ENCODE measurements around the gene FAM168A. TPM values are rescaled to one million over a fixed set of nuclear protein-coding genes. Genes with fewer than 3 reads are reported as not detected.

The FAM168A gene
- total RNA-seq, 1 experiment from 2014 or later: 15.3 TPM

DNA sequence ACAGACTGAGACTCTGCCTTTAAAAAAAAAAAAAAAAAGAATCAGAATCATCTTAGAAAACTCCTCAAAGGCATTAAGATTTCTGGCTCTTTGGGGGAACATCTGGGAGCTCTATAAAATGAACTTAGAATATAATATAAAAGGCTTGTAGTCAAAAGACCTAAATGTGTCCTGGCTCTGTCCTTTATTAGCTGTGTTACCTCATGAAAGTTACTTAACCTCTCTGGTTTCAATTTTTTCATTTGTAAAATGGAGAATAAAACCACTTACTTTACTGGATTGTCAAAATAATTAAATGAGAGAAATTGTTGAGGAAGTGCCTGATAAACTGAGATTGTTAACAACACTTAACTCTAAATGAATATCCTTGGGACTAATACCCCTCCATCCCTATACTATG is 81.8 kb downstream of the FAM168A start:
- Histone ChIP-seq H3K27me3 (no peaks in the 10 kb centered on the region), H3K36me3 (no peaks in the 10 kb centered on the region), H3K4me3 (no peak overlapping the region), H3K9me3 (no peaks in the 10 kb centered on the region)
- DNase-seq: no peak

GRCh38 chr11:73513707-73514106 is 84.2 kb downstream of the FAM168A start:
- no peaks in the 10 kb centered on the region for H3K9me3 ChIP-seq
- H3K36me3 ChIP-seq: no peaks in the 10 kb centered on the region
- H3K27me3 ChIP-seq: no peaks in the 10 kb centered on the region
- no peak overlapping the region for H3K4me3 ChIP-seq
- no peak for DNase-seq

DNA sequence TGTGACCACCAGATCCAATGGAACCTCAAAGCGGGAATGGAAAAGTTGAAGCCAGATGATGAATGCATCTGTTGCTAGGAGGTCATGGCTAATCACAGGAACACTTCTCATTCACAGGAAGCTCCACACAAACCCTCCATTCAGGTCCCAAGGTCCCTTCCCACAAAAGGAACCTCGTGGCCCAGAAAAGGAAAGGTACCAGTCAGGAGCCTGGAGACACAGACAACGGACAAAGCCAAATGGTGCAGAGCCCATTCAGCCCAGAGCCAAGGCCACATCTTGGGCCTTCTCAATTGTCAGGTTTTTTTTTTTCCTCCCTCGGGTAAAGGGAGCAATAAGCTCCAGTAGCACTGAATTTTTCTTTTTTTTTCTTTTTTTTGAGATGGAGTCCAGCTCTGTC is 87.0 kb downstream of the FAM168A start:
- no peaks in the 10 kb centered on the region for H3K27me3 ChIP-seq
- H3K4me3 ChIP-seq: no peak overlapping the region
- H3K9me3 ChIP-seq: no peaks in the 10 kb centered on the region
- H3K36me3 ChIP-seq: no peaks in the 10 kb centered on the region
- no peak for DNase-seq

- H3K27me3 ChIP-seq: no peaks in the 10 kb centered on the region
- DNase-seq: no peak
- no peaks in the 10 kb centered on the region for H3K9me3 ChIP-seq
- H3K36me3 ChIP-seq: no peaks in the 10 kb centered on the region
- H3K4me3 ChIP-seq: no peak overlapping the region
Observed at GRCh38 chr11:73510106-73510505, 87.8 kb downstream of the FAM168A start.

- peaks cover 3% of the 10 kb centered on the region; the same call in 1 of the 2 replicates for H3K9me3 ChIP-seq
- H3K27me3 ChIP-seq: no peaks in the 10 kb centered on the region
- no peaks in the 10 kb centered on the region for H3K36me3 ChIP-seq
- no peak overlapping the region for H3K4me3 ChIP-seq
- no peak for DNase-seq
Observed at GRCh38 chr11:73509188-73509587, 88.7 kb downstream of the FAM168A start.

- no peak for DNase-seq
- no peak overlapping the region for H3K4me3 ChIP-seq
- no peaks in the 10 kb centered on the region for H3K36me3 ChIP-seq
- H3K9me3 ChIP-seq: peaks cover 5% of the 10 kb centered on the region
- H3K27me3 ChIP-seq: no peaks in the 10 kb centered on the region
Observed at GRCh38 chr11:73508243-73509176, 89.4 kb downstream of the FAM168A start.

DNA sequence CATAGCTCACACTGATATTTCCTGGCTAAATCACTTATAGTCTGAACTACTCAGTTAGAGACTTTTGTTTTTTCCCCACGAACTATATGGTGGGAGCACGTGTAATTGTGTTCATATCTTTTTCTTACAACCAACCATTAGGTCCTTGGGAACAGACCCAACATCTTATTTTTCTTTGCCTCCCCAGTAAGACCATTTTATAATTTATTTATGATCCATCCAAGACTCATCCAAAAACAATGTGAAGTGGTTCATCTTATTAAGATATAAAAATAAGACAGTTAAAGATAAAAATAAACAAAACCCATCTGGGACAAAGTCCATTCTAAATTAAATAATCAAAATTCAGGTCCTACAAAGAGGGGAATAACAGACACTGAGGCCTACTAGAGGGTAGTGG is 90.8 kb downstream of the FAM168A start:
- Histone ChIP-seq H3K36me3 (no peaks in the 10 kb centered on the region), H3K27me3 (no peaks in the 10 kb centered on the region)
- DNase-seq: no peak

GRCh38 chr11:73506038-73506437 is 91.9 kb downstream of the FAM168A start:
- no peaks in the 10 kb centered on the region for H3K27me3 ChIP-seq
- H3K9me3 ChIP-seq: peaks cover 8% of the 10 kb centered on the region
- H3K4me3 ChIP-seq: no peak overlapping the region
- H3K36me3 ChIP-seq: no peaks in the 10 kb centered on the region
- no peak for DNase-seq

More for the DNA sequence above, 90.8 kb downstream of the FAM168A start:
- H3K4me3 ChIP-seq: no peak overlapping the region
- peaks cover 6% of the 10 kb centered on the region for H3K9me3 ChIP-seq

DNA sequence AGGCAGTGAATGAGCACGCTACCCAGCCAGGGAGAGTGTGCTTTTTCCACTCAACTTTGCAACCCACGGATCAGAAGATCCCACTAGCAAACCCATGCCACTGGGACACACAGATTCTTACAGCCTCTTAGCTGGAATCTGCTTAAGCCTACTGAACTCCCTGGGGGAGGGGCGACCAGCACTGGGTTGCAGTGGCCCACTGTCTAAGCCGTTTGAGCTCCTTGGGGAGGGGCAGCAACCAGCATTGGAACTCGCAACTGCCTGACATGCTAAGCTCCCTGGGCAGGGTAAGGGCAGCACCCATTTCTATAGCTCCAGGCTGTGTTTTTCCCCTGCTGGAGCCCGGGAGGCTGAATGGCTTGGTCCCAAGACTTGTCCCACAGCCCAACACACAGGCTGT is 99.6 kb downstream of the FAM168A start:
- peaks cover 4% of the 10 kb centered on the region; the same call in 1 of the 2 replicates for H3K9me3 ChIP-seq
- DNase-seq: no peak
- H3K36me3 ChIP-seq: no peaks in the 10 kb centered on the region
- H3K27me3 ChIP-seq: no peaks in the 10 kb centered on the region
- no peak overlapping the region for H3K4me3 ChIP-seq

DNA sequence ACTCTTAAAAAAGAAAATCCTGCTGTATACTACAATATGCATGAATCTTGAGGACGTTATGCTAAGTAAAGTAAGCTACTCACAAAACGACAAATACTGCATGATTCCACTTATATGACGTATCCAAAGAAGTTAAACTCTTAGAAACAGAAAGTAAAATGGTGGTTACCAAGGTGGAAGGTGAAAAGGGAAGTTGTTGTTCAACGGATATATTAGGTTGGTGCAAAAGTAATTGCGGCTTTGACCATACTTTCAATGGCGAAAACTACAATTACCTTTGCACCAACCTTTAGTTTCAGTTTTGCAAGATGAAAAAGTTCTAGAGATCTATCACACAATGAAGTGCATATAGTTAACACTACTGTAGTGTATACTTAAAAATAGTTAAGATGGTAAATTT is 101.8 kb downstream of the FAM168A start:
- Histone ChIP-seq H3K36me3 (no peaks in the 10 kb centered on the region), H3K9me3 (peaks cover 2% of the 10 kb centered on the region; the same call in 1 of the 2 replicates), H3K4me3 (no peak overlapping the region), H3K27me3 (no peaks in the 10 kb centered on the region)
- DNase-seq: no peak

GRCh38 chr11:73495731-73496130 is 102.2 kb downstream of the FAM168A start:
- Histone ChIP-seq H3K27me3 (no peaks in the 10 kb centered on the region), H3K36me3 (no peaks in the 10 kb centered on the region), H3K9me3 (peaks cover 2% of the 10 kb centered on the region; the same call in 1 of the 2 replicates), H3K4me3 (no peak overlapping the region)
- DNase-seq: no peak

DNA sequence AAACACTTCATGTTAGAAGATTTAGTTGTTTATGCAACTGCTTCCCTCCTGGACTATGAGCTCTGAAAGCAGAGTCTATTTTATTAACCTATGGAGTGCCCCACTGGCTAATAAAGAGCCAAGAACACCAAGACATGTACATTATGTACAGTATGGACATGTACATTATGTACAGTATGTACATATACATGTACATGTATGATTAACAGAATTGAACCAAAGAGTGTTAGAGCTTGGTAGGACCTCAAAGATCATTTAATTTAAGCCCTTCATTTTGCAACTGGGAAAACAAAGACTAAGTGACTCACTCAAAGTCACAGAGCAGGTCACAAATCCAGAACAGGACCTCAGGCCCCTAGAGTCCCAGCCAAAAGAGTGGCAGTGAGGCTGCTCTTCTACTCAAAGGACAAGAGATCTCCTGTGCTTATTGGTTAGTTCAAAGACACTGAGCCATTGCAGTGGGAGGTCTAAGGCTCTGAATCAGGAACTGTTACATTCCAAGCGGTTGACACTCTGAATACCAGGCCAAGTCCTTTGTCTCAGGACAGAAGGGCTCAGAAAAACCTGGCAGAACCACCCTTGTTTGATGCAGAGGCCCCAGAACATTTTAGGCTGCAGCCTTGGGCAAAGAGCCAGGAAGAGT is 103.8 kb downstream of the FAM168A start:
- Histone ChIP-seq H3K36me3 (no peaks in the 10 kb centered on the region), H3K27me3 (no peaks in the 10 kb centered on the region), H3K9me3 (no peaks in the 10 kb centered on the region), H3K4me3 (no peak overlapping the region)
- DNase-seq: peak; percentile 88

GRCh38 chr11:73481626-73482025 is 116.3 kb downstream of the FAM168A start:
- Histone ChIP-seq H3K27me3 (no peaks in the 10 kb centered on the region), H3K9me3 (peaks cover 3% of the 10 kb centered on the region), H3K36me3 (no peaks in the 10 kb centered on the region; the same call in 1 of the 2 replicates), H3K4me3 (no peak overlapping the region)
- no peak for DNase-seq

- Histone ChIP-seq H3K36me3 (no peaks in the 10 kb centered on the region; the same call in 1 of the 2 replicates), H3K9me3 (peaks cover 3% of the 10 kb centered on the region), H3K27me3 (no peaks in the 10 kb centered on the region), H3K4me3 (no peak overlapping the region)
- DNase-seq: no peak
Observed at GRCh38 chr11:73480677-73481076, 117.2 kb downstream of the FAM168A start.

DNA sequence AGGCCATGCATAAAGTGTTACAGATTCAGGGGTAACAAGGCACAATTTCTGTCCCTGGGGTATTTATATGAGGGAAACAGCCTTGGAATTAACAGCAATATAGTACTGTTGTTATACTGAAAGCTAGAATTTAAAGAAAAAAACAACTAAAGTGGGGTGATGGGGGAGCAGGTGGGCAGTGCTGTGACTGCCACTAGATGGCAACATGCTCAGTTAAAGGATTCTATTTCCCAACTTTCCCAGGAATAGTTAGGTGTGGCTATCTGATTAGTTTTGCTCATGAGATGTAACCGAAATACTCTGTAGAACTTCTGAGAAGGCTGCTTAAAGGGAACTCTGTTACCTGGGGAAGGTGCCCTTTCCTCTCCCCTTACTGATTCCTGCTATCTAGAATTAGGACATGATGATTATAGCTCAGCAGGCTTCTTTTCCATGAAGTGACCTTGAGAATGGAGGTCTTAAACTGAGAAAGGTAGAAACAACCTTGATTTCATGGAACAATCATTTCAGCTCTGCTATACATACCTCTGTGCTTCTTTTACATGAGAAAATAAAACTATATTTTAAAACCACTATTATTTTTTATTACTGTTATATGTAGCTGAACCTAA is 119.1 kb downstream of the FAM168A start:
- no peaks in the 10 kb centered on the region; the same call in 1 of the 2 replicates for H3K36me3 ChIP-seq
- peaks cover 3% of the 10 kb centered on the region for H3K9me3 ChIP-seq
- no peak overlapping the region for H3K4me3 ChIP-seq
- DNase-seq: peak; percentile 5
- H3K27me3 ChIP-seq: no peaks in the 10 kb centered on the region

DNA sequence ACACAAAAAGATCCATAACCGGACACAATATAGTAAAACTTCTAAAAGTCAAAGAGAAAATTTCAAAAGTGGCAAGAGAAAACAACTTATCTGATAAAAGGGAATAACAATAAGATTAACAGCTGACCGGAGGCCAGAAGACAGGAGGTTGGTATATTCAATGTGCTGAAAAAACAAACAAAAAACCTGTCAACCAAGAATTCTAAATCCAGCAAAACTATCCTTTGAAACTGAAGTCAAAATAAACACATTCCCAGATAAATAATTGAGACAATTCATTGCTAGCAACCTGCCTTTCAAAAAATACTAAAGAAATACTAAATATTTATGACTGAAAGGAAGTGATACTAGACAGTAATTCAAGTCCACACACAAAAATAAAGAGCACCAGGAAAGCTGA is 120.4 kb downstream of the FAM168A start:
- Histone ChIP-seq H3K27me3 (no peaks in the 10 kb centered on the region), H3K4me3 (no peak overlapping the region), H3K36me3 (no peaks in the 10 kb centered on the region; the same call in 1 of the 2 replicates), H3K9me3 (peaks cover 3% of the 10 kb centered on the region)
- no peak for DNase-seq

GRCh38 chr11:73475549-73476095 is 122.3 kb downstream of the FAM168A start:
- DNase-seq: no peak
- Histone ChIP-seq H3K4me3 (no peak overlapping the region), H3K9me3 (peaks cover 3% of the 10 kb centered on the region), H3K36me3 (no peaks in the 10 kb centered on the region; the same call in 1 of the 2 replicates), H3K27me3 (no peaks in the 10 kb centered on the region)
